ENCODE results near the gene AHCYL1.

Gene AHCYL1

DNA sequence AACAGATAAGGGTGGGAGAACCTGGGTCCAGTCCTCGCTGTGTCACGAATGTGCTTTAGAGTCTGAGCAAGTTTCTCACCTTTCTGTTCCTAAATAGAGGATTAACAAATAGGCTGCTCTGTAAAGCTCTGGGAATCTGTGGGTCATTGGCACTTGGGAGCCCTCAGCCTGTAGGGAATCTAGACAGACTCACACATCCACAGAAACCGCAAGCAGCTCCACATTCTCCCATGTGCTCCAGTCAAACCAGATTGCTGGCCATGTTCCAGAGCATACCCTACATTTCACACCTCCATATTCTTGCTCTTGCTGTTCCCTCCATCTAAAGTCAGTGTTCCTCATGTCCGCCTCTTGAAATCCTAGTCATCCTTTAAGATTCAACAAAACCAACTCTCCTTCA lies 7.8 kb upstream of the AHCYL1 start:
- no peak for DNase-seq (ENCODE audit: low read depth)

DNA sequence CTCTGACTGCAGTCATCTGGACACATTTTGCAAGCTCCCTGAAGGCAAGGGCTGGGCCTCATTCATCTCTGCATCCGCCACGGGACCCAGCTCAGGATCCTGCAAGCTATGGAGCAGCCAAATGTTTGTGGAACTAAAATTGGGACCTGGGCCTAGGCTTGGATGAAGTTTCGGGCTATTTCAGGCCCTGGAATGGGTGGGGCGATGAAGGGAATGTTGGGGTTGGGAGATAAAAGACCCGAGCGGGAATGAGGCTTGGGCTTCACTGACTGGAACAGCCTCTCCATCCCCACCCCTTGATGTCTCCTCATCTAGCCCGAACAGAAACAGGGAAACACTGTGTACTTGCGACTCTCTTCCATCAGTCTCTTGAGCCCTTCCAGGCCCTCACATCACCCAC lies 7.3 kb upstream of the AHCYL1 start:
- DNase-seq (ENCODE audit: low read depth): no peak

DNA sequence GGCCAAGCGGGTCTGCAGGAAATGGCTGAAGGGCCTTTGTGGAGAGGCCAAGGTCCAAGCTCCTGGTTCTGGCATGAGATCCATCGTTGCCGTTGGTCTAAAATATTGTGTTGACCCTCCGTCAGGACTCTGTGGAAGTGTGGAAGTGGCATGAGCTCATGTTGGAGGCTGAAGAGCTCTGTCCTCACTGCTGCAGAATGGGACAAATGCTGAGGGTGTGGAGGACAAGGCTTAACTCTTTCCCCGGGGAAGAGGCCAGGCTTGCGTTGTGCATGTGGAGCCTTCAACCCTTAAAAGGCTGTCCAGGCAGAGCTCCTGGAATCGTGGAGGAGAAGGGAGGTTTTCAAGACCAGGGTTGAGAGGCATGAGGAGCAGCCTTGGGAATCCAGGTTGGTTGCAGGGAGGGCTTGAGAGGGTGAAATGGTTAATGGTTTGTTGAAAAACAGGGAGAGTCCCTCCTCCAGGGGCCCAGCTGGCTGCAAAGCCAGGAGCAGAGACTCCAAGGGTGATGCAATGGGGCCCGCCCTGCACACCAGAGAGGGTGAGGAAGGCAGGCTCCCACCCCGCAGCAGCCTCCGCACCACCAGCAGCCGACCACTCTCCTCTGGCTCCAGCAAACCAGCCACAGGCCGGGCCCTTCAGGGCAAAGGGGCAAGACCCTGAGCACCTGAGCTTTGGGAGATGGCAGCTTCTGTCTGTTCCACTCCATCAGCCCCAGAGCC lies 6.7 kb upstream of the AHCYL1 start:
- DNase-seq (ENCODE audit: low read depth): no peak

DNA sequence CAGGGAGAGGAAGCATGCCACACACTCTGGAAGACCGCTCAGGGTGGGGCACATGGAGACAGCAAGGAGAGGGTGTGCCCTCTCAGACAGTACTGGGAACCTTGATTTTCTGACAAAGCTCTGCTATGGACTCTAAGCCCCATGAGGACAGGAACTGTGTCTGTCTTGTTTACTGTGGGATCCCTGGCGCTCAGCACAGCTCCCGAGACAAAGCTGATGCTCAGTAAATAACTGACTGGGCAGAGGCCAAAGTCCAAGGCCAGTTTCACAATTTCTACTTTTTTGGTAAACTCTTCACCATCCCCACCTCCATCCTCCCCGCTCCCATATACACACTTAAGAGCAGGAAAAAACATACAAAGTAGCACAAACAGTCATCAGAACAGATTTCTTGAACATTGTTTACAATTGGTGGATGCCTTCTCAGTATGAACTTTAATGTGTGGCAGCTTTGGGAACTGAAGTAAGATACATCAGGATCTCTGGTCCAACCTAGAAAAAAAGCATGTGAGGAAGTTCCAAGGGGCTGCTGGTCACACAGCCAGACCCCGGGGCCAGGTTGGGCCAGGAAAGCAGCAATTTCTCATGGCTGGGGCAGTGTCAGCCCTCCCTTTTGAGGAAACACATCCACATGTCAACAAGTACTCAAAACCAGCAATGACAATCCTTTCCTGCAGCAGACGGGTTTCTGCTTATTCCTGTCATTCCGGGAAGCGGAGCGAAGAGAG lies 5.6 kb upstream of the AHCYL1 start:
- DNase-seq (ENCODE audit: low read depth): no peak

DNA sequence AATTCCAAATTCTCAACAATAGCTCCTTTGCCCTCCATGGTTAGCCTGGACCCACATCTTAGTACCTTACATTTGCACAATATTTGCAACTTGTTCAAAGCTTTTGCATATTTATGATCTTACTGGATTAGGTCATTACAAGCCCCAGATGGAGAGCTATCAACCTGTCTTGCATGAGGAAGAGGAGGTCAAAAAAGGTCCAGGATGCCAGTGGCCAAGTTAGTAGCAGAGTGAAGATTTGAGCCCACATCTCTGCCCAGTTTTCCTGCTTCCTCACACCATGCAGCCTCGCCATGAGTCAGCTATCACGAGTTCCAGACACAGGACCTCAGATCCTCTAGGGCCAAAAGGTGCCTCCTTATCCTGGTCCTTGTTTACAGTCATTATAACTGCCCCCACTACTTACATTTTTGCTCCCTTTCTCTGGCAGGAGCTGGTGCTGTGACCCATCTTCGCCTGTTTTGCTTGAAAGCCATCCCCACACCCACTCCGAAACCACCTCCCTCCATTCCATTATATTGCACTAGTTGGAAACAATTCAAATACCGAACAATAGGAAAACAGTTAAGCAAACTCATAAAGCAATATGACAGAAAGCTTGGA lies 5.0 kb upstream of the AHCYL1 start:
- DNase-seq (ENCODE audit: low read depth): peak; percentile 77

DNA sequence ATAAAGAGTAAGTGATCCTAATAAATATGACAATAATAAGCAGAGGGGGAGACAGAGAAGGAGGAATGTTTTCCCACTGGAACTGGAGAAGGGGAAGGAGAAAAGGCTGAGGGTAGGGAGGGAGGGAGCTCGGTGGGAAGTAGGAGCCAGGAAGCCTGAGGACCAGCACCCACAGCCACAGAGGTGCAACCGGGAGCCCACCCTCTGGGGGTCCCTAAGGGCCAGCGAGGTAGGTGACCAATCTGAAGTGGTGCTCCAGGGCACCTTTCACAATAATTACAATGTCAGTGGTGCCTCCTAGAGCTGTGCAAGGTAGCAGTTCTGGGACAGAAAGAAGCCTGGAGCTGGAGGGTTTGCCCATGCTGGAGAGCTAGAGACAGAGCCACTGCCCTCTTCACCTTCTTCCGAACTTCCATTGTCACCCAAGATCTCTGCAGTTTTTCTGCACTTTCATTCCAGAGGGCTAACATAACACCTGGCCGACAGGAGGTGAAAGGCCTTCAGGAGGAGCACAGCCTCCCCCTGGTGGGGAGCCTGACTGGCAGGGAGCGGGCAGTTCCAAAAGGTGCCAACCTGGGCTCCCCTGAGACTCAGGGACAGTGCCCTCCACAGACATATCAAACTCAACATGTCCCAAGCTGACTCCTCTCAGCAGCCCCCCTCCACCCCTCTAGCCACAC lies 4.1 kb upstream of the AHCYL1 start:
- no peak for DNase-seq (ENCODE audit: low read depth)

DNA sequence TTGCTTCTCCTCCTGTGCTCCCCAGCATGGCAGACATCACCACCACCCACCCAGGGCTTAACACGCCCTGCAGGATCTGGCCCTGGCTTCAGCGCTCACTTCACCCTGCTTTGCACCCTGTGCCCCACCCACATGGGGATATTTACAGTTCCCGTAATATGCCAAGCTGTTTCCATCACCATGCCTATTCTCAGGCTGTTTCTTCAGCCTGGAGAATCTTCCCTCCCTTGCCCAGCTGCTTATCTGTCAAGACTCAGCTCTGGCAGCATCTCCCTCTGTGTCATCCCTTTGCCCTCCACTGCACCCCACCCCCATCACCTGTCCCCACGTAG lies 3.6 kb upstream of the AHCYL1 start:
- DNase-seq (ENCODE audit: low read depth): no peak

DNA sequence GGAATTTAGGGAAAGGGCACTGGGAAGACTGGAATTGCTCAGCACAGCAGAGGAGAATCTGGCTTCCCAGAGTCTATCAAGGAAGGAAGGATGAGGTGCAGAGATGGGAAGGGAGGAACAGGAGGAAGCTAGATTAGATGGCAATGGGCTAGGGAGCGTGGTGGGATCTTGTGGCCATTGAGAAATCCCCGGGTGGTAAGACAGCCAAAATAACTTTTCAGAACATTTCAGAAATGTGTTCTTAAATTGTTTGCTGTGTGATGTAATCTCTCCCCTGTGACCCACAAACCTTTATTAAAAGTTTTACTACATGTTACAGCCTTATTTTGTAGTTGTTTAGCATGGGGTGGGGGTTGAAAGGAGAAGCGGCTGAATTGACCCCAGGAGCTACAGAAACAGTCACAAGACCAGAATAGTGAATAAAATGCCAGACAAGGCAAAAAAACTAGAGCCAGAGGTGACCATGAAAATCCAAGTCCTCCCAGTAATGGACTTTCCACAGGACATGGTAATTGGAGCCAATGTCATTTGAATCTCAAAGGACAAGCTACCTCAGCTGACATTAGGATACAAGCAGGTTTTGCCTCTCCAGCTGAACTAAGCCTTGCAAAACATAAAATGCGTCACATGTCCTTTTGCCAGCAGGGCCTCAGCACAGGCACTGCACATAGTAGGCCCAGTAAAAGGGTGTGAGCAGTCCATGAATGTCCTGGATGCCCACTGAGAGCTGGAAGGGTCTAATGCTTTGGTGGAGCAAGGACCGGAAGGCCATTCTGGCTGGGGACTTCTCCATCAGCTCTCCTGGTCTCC lies 980 bp upstream of the AHCYL1 start:
- no peak for DNase-seq (ENCODE audit: low read depth)

DNA sequence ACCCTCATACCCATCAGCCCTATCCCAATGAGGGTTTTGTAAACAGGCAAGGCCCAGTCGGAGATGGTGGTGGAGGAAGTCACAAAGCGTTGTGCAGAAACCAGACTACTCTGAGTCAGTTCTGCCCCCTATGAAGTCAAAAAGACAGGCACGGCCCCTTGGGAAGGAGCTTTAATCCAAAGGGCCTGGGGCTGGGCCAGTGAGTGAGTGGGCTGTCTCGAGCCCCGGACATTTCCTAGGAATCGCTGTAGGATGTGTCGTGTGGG lies 442 bp upstream of the AHCYL1 start:
- DNase-seq (ENCODE audit: low read depth): no peak

DNA sequence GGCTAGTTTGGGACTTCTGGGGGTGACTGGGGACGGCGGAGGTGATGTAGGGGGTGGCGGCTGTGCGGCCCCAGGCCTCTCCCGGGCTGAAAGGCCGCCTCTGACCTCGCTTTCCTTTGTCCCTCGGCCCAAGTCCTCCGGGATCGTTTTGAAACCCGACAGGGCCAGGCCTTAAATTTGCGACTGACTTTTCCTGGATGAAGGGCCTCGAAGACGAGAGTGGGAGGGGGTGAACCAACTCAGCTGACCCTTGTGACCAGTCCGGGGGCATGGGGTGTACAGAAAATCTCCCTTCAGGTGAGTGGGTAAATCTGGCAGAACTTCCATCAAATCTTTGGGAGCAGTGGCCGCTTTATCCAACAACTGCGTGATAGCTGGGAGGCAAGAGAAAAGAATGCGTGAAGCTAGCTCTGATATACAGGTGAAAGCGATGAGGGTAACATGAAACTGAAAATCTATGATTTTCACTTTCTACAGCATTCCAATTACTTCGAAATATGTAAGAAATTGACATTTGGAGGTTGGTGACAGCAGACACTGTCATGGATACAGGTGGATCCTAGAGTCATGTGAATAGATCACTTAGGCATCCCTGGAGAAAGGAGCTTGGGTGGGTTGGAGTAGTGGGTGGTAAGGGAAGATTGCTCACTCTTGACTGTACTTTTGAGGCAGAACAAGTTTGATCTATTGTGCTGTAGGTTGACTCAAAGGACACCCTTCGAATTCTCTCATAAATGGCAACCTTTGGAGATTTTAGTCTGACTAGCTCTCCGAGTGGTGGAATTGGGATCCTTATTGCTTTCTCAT lies 885 bp downstream of the AHCYL1 start:
- DNase-seq (ENCODE audit: low read depth): no peak

DNA sequence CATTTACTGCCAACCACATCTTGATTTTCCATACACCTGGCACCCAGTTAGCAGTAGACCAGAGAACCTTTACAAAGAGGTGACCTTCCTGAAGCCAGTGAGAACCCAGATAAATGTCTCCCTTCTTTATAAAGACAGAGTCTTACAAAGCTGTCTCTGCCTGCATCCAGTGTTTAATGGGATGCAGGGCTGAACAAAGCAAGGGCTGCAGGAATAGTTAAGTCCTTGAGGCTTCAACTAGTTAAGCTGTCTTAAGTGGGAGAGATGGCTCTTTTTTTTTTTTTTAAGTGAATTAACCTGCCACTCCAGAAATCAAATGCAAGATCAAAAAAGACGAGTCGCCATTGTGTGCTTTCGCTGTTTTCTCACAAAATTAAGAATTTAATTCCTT lies 1.5 kb downstream of the AHCYL1 start:
- DNase-seq (ENCODE audit: low read depth): no peak

DNA sequence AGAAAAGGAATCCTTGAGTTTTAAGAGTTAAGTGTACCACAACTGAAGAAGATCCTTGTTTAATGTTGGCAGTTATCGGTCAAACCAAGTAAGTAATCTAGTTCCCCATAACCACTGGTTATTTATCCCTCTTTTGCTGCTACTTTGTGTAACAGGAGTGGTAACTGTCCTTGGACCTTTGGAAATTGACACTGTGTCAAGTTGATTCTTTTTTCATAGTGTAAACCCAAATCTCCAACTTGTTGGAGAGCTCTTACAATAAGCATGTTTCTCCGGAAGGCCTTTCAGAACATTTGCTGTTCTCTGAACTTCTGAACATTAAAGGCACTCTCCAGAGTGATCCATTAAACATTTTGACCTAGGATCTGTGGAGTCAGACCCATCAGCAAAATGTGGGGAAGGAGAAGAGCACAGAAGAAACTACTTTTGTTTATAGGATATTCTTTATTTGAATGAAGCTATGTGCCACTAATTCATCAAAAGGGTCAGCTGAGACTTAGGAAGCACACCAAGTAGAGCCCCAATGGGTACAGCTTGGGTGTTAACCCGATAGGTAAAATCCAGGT lies 3.9 kb downstream of the AHCYL1 start:
- no peak for DNase-seq (ENCODE audit: low read depth)

DNA sequence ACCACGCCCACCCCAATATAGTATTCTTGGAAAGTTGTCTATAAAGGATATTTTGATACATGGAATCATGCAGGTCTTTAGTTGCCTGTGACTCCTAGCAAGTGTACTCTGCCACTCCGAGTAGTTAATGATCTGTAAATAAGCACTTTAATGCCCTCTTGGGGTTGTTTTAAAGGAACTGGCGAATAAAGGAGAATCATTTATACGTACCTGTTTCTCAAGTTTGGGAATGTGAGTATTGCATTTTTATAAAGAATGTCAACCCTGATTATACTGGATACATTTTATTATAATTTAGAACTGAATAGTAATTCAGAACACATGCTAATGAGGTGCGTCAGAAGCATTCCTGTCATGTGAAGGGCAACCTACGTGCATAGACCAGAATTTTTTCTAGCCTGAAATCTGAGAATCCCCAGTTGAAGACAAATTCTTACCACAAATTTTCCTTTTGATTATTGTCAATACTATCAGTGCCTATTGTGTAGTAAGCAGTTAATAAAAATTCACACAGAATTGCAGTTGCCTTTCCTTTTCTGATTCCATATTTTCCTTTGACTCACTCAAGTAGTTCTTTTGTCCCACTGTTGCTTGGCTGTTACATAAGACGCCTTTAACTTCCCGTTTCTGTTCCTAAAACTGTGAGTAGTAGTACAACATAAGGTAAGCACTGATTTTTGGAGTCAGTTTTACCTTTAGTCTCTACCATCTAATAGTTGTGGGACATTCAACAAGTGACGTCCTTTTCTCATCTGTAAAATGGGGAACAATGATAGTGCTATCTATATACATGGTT lies 5.1 kb downstream of the AHCYL1 start:
- no peak for DNase-seq (ENCODE audit: low read depth)

DNA sequence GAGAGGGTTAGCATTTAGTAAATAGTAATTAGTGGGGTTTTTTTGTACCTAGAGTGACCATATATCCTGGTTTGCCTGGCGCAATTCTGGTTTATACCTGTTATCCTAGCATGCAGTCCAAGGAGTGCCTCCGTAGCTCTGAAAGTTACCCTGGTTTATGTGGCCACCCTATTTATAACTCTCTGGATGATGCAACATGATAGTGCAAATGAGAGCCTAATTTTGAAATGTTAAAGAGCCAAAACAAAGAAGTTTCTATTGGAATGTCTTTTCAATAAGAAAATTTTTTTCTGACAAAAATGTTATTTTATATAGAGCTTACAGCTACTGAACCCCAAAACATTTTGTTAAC lies 5.7 kb downstream of the AHCYL1 start:
- no peak for DNase-seq (ENCODE audit: low read depth)

DNA sequence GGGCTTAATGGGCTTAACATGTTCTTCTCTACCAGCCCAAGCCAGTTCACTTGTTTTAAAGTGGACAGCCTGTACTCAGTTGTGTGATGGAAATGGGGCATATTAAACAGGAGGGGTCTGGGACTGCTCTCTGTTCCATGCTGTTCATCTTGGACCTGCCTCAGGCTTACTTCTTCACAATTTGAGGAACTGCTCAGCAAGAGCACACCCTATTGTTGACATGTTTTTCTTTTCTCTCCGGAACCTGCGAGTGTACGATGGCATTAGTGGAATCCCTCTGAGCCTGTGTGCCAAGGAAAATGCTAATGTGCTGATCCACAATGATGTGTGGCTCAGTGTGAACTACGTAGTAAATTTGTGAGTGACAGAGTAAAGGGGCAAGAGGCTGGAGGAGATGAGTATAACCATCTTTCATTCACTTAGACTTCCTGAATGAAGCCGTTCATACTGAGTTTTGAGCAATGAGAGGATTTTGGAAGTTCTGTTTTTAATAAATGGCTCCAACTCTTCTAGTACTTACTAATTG lies 6.9 kb downstream of the AHCYL1 start:
- no peak for DNase-seq (ENCODE audit: low read depth)

DNA sequence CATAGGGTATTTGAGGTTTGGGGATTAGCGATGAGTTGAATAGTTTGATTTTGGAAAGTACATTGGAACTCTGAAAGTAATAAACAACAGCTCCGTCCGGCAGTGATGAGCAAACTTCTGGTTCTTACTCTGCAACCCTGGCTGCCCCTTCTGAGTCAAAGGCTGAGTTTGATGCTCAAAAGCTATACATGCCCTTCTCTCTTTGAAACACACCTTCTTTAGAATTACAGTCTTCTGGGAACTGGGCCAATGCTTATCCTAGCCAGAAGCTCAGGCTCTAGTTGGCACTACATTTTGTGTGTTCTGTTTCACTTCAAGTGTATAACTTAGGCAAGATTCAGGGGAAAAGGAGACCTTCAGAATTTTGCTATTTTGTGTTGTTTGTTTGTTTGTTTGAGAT lies 9.3 kb downstream of the AHCYL1 start:
- DNase-seq (ENCODE audit: low read depth): no peak

DNA sequence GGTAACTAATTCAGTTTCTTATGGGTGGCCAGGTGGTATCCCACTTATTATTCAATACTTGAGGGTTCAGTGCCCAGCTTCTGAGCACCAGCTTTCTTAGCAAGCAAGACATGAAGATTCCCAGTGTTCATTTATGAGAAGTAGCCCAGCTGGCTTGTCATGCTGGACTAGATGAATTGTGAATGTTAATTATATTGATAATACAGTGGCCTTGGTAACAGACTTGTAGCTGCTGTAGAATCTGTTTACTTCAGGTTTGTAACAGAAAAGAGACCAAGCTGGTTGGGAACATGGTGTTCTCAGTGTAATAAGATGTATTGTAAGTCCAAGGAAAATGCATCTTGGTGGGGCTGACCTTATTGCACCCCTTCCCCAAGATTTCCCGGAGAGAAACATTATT lies 10.1 kb downstream of the AHCYL1 start:
- DNase-seq (ENCODE audit: low read depth): no peak

DNA sequence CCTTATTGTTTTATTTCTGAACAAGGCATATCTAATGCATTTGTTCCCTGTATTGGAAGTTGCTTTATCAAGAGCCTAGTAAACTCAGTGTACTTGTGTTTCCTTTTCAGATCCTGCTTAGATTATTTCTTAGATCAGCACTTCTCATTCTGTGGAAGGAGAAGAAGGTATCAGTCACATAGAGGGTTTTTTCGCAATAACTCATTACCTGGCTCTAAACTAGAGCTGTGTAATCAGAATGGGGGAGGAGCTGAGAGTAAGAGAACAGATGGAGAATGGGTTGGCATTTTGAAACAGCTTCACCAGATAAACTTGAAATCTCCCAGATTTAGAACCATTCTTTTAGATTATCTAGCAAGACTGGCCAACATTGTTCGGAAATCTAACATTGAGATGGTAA lies 11.0 kb downstream of the AHCYL1 start:
- DNase-seq (ENCODE audit: low read depth): no peak

DNA sequence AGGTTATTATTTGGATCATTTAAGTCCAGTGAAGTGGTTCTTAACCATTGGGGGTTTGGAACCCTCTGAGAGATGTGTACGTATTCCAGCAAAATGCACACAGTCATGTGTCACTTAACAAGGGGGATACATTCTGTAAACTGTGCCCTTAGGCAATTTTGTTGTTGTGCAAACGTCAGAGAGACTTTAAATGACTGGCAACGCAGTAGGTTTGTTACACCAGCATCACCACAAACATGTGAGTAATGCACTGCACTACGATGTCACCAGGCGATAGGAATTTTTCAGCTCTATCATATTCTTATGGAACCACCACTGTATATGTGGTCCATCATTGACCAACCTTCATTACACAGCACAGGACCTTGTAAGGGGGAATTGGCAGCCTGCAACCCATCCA lies 11.9 kb downstream of the AHCYL1 start:
- no peak for DNase-seq (ENCODE audit: low read depth)

DNA sequence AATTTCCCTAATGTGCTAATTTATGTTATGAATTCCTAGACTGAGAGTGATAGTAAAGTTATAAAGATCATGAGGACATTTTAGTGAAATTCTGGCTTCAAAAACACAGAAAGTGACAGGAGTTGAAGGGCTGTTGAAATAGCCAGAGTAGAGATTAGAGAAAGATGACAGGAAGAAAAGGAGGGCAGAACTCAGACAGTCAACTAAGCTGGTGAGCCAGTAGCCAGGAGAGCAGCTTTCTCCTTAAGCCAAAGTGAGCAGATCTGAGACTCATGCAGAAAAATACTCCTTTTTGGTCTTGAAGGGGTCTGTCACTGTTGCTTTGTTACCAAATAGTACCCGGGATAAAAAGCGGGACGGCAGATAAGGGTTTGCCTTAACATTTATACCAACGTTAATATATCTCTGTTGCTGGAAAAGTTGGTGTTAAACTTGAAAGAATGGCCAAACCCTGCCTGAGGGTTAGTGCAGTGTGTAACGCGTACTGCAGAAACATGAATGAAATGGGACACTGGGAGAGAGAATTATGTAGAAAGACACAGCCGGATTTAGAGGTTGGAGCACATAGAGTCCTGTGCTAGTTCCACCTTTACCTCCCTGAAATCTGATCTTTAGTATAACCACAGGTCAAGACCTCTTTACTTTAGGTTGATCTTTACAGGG lies 12.8 kb downstream of the AHCYL1 start:
- no peak for DNase-seq (ENCODE audit: low read depth)
